SK-N-SH treated with all-trans-retinoic acid at 6 μM for 48 hours (cell line): ENCODE data around the gene HTR3A.
A peak's percentile ranks its signal among the peaks of the same experiment; 100 is the strongest.

Experiments used
- ATAC-seq: fragments of 200-7000 bp; cut with Tn5 transposase; 3 replicates; pipeline ENCODE4 v1.9.1; 2020; ENCODE audit warnings: mild to moderate bottlenecking, moderate library complexity
- ARNTL ChIP-seq: fragments of 450-650 bp; formaldehyde crosslinking; IDR thresholded peaks from 2 replicates; pipeline ENCODE4 v1.5.0; 2020; ENCODE audit warnings: low read depth, mild to moderate bottlenecking, moderate library complexity, borderline replicate concordance
- BACH2 ChIP-seq: fragments of 250-450 bp; sonication (Bioruptor Pico); IDR thresholded peaks from 2 replicates; pipeline ENCODE4 v1.9.0; 2021; ENCODE audit warnings: mild to moderate bottlenecking, borderline replicate concordance
- CREB5 ChIP-seq: fragments of 250-450 bp; sonication (Bioruptor Pico); IDR thresholded peaks from 2 replicates; pipeline ENCODE4 v1.5.1; 2020; ENCODE audit warnings: low read depth, mild to moderate bottlenecking, moderate library complexity
- CSDC2 ChIP-seq: fragments of 250-450 bp; sonication (Bioruptor Pico); IDR thresholded peaks from 2 replicates; pipeline ENCODE4 v1.5.0; 2020; ENCODE audit warnings: mild to moderate bottlenecking, moderate library complexity
- ESRRG ChIP-seq: fragments of 250-450 bp; sonication (Bioruptor Pico); IDR thresholded peaks from 2 replicates; pipeline ENCODE4 v1.6.1; 2021; ENCODE audit warnings: mild to moderate bottlenecking
- GLIS3 ChIP-seq: fragments of 250-450 bp; sonication (Bioruptor Pico); IDR thresholded peaks from 2 replicates; pipeline ENCODE4 v1.5.0; 2020; ENCODE audit warnings: mild to moderate bottlenecking, moderate library complexity
- ISL1 ChIP-seq: fragments of 250-450 bp; sonication (Bioruptor Pico); IDR thresholded peaks from 2 replicates; pipeline ENCODE4 v2.1.2; 2022; ENCODE audit warnings: mild to moderate bottlenecking, moderate library complexity
- OSR1 ChIP-seq: fragments of 250-450 bp; sonication (Bioruptor Pico); IDR thresholded peaks from 2 replicates; pipeline ENCODE4 v1.8.0; 2022; ENCODE audit warnings: moderate library complexity, mild to moderate bottlenecking, inconsistent platforms
- PATZ1 ChIP-seq: fragments of 250-450 bp; sonication (Bioruptor Pico); IDR thresholded peaks from 2 replicates; pipeline ENCODE4 v1.8.0; 2020; ENCODE audit warnings: mild to moderate bottlenecking, moderate library complexity, borderline replicate concordance
- PPARA ChIP-seq: fragments of 250-450 bp; sonication (Bioruptor Pico); IDR thresholded peaks from 2 replicates; pipeline ENCODE4 v1.5.0; 2020; ENCODE audit warnings: mild to moderate bottlenecking, borderline replicate concordance
- RARB ChIP-seq: fragments of 250-450 bp; sonication (Bioruptor Pico); IDR thresholded peaks from 2 replicates; pipeline ENCODE4 v1.8.0; 2021; ENCODE audit warnings: mild to moderate bottlenecking, moderate library complexity
- SNAI2 ChIP-seq: fragments of 250-450 bp; sonication (Bioruptor Pico); IDR thresholded peaks from 2 replicates; pipeline ENCODE4 v1.5.0; 2020; ENCODE audit warnings: mild to moderate bottlenecking, moderate library complexity
- TCF4 ChIP-seq: fragments of 250-450 bp; sonication (Bioruptor Pico); IDR thresholded peaks from 2 replicates; pipeline ENCODE4 v1.8.0; 2021; ENCODE audit warnings: mild to moderate bottlenecking, moderate library complexity, borderline replicate concordance
- TSHZ2 ChIP-seq: fragments of 250-450 bp; sonication (Bioruptor Pico); IDR thresholded peaks from 2 replicates; pipeline ENCODE4 v1.5.0; 2020; ENCODE audit warnings: mild to moderate bottlenecking, moderate library complexity
- ZC3H10 ChIP-seq: fragments of 250-450 bp; sonication (Bioruptor Pico); IDR thresholded peaks from 2 replicates; pipeline ENCODE4 v1.5.1; 2021; ENCODE audit warnings: mild to moderate bottlenecking, moderate library complexity
- ZFP3 ChIP-seq: fragments of 250-450 bp; sonication (Bioruptor Pico); IDR thresholded peaks from 2 replicates; pipeline ENCODE4 v1.5.0; 2020; ENCODE audit warnings: mild to moderate bottlenecking, moderate library complexity
- ZFP30 ChIP-seq: fragments of 450-650 bp; formaldehyde crosslinking; IDR thresholded peaks from 2 replicates; pipeline ENCODE4 v1.5.0; 2022; ENCODE audit warnings: mild to moderate bottlenecking, moderate library complexity
- ZNF565 ChIP-seq: fragments of 450-650 bp; formaldehyde crosslinking; conservative IDR thresholded peaks from 2 replicates; pipeline ENCODE4 v1.5.0; 2020; ENCODE audit warnings: low read depth, mild to moderate bottlenecking, moderate library complexity
- ZNF70 ChIP-seq: fragments of 450-650 bp; formaldehyde crosslinking; IDR thresholded peaks from 2 replicates; pipeline ENCODE4 v1.5.0; 2020; ENCODE audit warnings: mild to moderate bottlenecking, moderate library complexity
- ZNF8 ChIP-seq: fragments of 450-650 bp; formaldehyde crosslinking; IDR thresholded peaks from 2 replicates; pipeline ENCODE4 v1.5.0; 2020; ENCODE audit warnings: mild to moderate bottlenecking, moderate library complexity
- TF ChIP-seq, protein P1 (sequence below): fragments of 250-450 bp; sonication (Bioruptor Pico); IDR thresholded peaks from 2 replicates; pipeline ENCODE4 v1.5.1; 2021; ENCODE audit warnings: mild to moderate bottlenecking, moderate library complexity
- TF ChIP-seq, protein P2 (sequence below): fragments of 250-450 bp; sonication (Bioruptor Pico); IDR thresholded peaks from 2 replicates; pipeline ENCODE4 v1.8.0; 2021; ENCODE audit warnings: low read depth, mild to moderate bottlenecking, moderate library complexity, borderline replicate concordance

Gene HTR3A

DNA sequence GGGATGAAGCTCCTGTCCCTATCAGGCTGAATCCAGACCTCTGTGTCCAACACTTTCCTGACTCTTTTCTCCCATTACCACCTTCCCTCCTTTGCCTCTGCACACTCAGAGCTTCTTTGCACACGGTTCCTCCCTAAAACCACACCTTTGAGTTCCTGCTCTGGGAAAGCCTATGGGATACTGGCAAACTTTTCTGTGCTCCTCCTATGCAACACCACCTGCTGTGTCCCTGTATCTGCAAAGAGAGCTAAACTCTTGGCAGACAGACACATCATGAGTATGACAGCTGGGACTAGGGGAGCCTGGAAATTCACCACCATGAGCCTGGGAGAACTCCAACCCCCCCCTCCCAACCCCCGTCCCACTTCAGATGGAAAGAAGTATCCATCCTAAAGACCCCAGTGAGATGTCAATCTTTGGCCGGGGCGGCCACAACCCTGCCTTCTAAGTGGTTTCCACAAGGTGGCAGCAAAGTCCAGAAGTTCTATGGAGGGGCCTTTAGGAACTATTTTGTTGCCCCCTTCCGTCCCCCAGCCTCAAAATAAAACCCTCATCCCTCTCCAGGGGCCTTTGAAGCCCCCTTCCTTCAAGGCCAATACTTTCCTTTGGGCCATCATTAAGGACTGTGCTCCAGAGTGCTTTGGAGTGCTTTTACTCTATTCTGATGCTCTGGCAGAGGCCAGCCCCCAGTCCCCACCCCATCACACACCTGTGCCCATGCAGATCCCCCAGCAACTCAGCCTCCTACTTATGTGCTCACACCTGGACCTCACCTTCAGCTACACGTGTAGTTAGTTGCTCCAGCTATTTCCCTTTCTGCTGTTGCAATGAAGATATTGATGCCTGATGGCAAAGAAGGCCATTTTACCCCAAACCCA lies 19.4 kb downstream of the HTR3A start:
- TF ChIP-seq GLIS3 (CRISPR knock-in tag) (no peak), ARNTL (CRISPR knock-in tag) (no peak), CSDC2 (CRISPR knock-in tag) (no peak), ESRRG (CRISPR knock-in tag) (no peak), OSR1 (CRISPR knock-in tag) (no peak), ZNF565 (CRISPR knock-in tag) (no peak), SNAI2 (CRISPR knock-in tag) (no peak), RARB (CRISPR knock-in tag) (no peak), ZNF70 (CRISPR knock-in tag) (no peak), TSHZ2 (CRISPR knock-in tag) (no peak), BACH2 (CRISPR knock-in tag) (no peak)
- TF ChIP-seq, protein P1, sequence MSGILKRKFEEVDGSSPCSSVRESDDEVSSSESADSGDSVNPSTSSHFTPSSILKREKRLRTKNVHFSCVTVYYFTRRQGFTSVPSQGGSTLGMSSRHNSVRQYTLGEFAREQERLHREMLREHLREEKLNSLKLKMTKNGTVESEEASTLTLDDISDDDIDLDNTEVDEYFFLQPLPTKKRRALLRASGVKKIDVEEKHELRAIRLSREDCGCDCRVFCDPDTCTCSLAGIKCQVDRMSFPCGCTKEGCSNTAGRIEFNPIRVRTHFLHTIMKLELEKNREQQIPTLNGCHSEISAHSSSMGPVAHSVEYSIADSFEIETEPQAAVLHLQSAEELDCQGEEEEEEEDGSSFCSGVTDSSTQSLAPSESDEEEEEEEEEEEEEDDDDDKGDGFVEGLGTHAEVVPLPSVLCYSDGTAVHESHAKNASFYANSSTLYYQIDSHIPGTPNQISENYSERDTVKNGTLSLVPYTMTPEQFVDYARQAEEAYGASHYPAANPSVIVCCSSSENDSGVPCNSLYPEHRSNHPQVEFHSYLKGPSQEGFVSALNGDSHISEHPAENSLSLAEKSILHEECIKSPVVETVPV (CRISPR knock-in tag) = no peak
- peak; percentile 72 for ATAC-seq

- no peak for TF ChIP-seq TSHZ2 (CRISPR knock-in tag)
- TF ChIP-seq CSDC2 (CRISPR knock-in tag) = no peak
- TF ChIP-seq, protein P2, sequence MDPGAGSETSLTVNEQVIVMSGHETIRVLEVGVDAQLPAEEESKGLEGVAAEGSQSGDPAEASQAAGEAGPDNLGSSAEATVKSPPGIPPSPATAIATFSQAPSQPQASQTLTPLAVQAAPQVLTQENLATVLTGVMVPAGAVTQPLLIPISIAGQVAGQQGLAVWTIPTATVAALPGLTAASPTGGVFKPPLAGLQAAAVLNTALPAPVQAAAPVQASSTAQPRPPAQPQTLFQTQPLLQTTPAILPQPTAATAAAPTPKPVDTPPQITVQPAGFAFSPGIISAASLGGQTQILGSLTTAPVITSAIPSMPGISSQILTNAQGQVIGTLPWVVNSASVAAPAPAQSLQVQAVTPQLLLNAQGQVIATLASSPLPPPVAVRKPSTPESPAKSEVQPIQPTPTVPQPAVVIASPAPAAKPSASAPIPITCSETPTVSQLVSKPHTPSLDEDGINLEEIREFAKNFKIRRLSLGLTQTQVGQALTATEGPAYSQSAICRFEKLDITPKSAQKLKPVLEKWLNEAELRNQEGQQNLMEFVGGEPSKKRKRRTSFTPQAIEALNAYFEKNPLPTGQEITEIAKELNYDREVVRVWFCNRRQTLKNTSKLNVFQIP (CRISPR knock-in tag) = no peak
- no peak for TF ChIP-seq ISL1 (CRISPR knock-in tag)
- TF ChIP-seq TCF4 (CRISPR knock-in tag) = no peak
- TF ChIP-seq ZFP30 (CRISPR knock-in tag) = no peak
- TF ChIP-seq SNAI2 (CRISPR knock-in tag) = no peak
- TF ChIP-seq ZFP3 (CRISPR knock-in tag) = no peak
- no peak for TF ChIP-seq CREB5 (CRISPR knock-in tag)
- TF ChIP-seq ZNF8 = no peak
- no peak for TF ChIP-seq OSR1 (CRISPR knock-in tag)
- no peak for TF ChIP-seq ARNTL (CRISPR knock-in tag)
- no peak for ATAC-seq
Measured at GRCh38 chr11:113997473-113997872, 22.6 kb downstream of the HTR3A start.

DNA sequence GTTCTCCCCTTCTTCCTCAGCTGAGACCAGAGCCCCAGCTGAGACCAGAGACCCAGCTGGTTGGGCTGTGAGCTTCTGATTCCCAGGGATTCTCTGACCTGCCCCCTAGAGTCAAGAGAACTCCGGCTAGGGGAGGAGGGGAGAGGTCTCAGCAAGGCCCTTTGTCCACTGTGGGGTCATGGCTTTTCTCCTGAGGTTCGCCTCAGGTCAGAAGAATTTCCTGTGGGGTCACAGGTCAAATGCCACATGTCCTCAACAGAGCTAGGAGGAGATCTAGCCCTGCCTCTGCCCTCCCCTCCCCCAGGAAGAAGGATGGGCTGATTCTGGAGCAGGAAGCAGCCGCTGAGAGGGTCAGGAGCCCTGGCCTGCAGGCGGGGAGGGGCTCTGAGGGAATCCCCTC lies 23.7 kb downstream of the HTR3A start:
- ATAC-seq = no peak
- no peak for TF ChIP-seq ZC3H10 (CRISPR knock-in tag)
- no peak for TF ChIP-seq ZNF70 (CRISPR knock-in tag)
- TF ChIP-seq CSDC2 (CRISPR knock-in tag) = no peak
- TF ChIP-seq PPARA (CRISPR knock-in tag) = no peak
- no peak for TF ChIP-seq TCF4 (CRISPR knock-in tag)
- no peak for TF ChIP-seq PATZ1 (CRISPR knock-in tag)
- TF ChIP-seq, protein P2 (CRISPR knock-in tag) = no peak
- no peak for TF ChIP-seq BACH2 (CRISPR knock-in tag)
